IMR-90 (cell line): ENCODE measurements around the gene FREM3. TPM values are rescaled to one million over a fixed set of nuclear protein-coding genes. Genes with fewer than 3 reads are reported as not detected.
A peak's percentile ranks its signal among the peaks of the same experiment; 100 is the strongest.

Experiments used
- ATAC-seq: fragments of 200-7000 bp; cut with Tn5 transposase; 2 replicates; pipeline ENCODE4 v1.9.1; 2020; ENCODE audit warnings: low read depth, mild to moderate bottlenecking, moderate library complexity
- BruUV-seq: library from RNA; stranded (reverse); fragments of 400-500 nt; replicated peaks from 2 replicates; lab custom pipeline; 2021; lab: Mats Ljungman, UMichigan
- CTCF ChIA-PET: fragments of 300-600 bp; formaldehyde crosslinking; extraction: SDS; loops from one replicate; lab custom pipeline; 2021; ENCODE audit warnings: antibody characterized with exemption; lab: Yijun Ruan, JAX
- POLR2A ChIA-PET: fragments of 300-600 bp; sonication (Branson Sonifier 250); formaldehyde crosslinking; loops from one replicate; lab custom pipeline; 2022; ENCODE audit warnings: antibody characterized with exemption; ENCODE audit not compliant: unreplicated experiment; lab: Charles Lee
- DNase-seq: peaks from one replicate; pipeline ENCODE4 v3.0.0; 2013
- H2AFZ ChIP-seq: replicated peaks from 2 replicates; pipeline ENCODE3; 2013; ENCODE audit warnings: low read length, mild to moderate bottlenecking; ENCODE audit not compliant: poor library complexity
- H2AK5ac ChIP-seq: 2 replicates; pipeline ENCODE4 v1.6.1; 2013; ENCODE audit warnings: low read depth, low read length, inconsistent platforms
- H2AK9ac ChIP-seq: replicated peaks from 2 replicates; pipeline ENCODE3; 2013; ENCODE audit warnings: mild to moderate bottlenecking, low read depth, low read length, moderate library complexity; ENCODE audit not compliant: poor library complexity
- H2BK120ac ChIP-seq: 2 replicates; pipeline ENCODE4 v1.6.1; 2013; ENCODE audit warnings: low read depth, low read length, inconsistent platforms
- H2BK15ac ChIP-seq: 3 replicates; pipeline ENCODE4 v1.6.1; 2013; ENCODE audit warnings: low read depth, low read length, inconsistent platforms
- H2BK20ac ChIP-seq: 2 replicates; pipeline ENCODE4 v1.6.1; 2013; ENCODE audit warnings: low read depth, mild to moderate bottlenecking, inconsistent platforms, low read length, moderate library complexity
- H2BK5ac ChIP-seq: 2 replicates; pipeline ENCODE4 v1.6.1; 2013; ENCODE audit warnings: mild to moderate bottlenecking, low read depth, low read length, inconsistent platforms; ENCODE audit not compliant: poor library complexity, severe bottlenecking
- H3K14ac ChIP-seq: replicated peaks from 2 replicates; pipeline ENCODE4 v1.6.1; 2013; ENCODE audit warnings: low read depth, low read length, inconsistent platforms
- H3K18ac ChIP-seq: 2 replicates; pipeline ENCODE4 v1.6.1; 2013; ENCODE audit warnings: low read depth, low read length, control low read depth
- H3K23ac ChIP-seq: 2 replicates; pipeline ENCODE4 v1.6.1; 2013; ENCODE audit warnings: low read depth, low read length, inconsistent platforms
- H3K27ac ChIP-seq: 2 replicates; pipeline ENCODE4 v1.5.1; 2013; ENCODE audit warnings: mild to moderate bottlenecking, control low read depth, low read length; ENCODE audit not compliant: insufficient read depth
- H3K27me3 ChIP-seq: 2 replicates; pipeline ENCODE4 v1.6.1; 2013; ENCODE audit warnings: low read length; ENCODE audit not compliant: control insufficient read depth, insufficient read depth
- H3K36me3 ChIP-seq: 2 replicates; pipeline ENCODE4 v1.6.1; 2013; ENCODE audit warnings: low read length, mixed read lengths; ENCODE audit not compliant: control insufficient read depth, insufficient read depth
- H3K4ac ChIP-seq: 2 replicates; pipeline ENCODE4 v1.6.1; 2013; ENCODE audit warnings: low read depth, low read length, inconsistent platforms
- H3K4me1 ChIP-seq: 2 replicates; pipeline ENCODE4 v1.6.1; 2013; ENCODE audit warnings: low read length, mixed read lengths; ENCODE audit not compliant: control insufficient read depth, insufficient read depth
- H3K4me2 ChIP-seq: 2 replicates; pipeline ENCODE4 v1.6.1; 2013; ENCODE audit warnings: low read depth, mild to moderate bottlenecking, control low read depth, low read length, moderate library complexity
- H3K4me3 ChIP-seq: 2 replicates; pipeline ENCODE4 v1.5.1; 2013; ENCODE audit warnings: low read depth, mild to moderate bottlenecking, control low read depth, low read length, moderate library complexity; ENCODE audit not compliant: insufficient read depth
- H3K56ac ChIP-seq: 2 replicates; pipeline ENCODE4 v1.6.1; 2013; ENCODE audit warnings: low read length, inconsistent platforms; ENCODE audit not compliant: insufficient read depth; ENCODE audit errors: extremely low read depth
- H3K79me1 ChIP-seq, 2 experiments: 2 replicates each; pipeline ENCODE4 v1.6.1; 2013; ENCODE audit warnings: low read length in 2 of 2, inconsistent platforms in 1 of 2, low read depth in 1 of 2
- H3K9ac ChIP-seq: 2 replicates; pipeline ENCODE4 v1.6.1; 2013; ENCODE audit warnings: low read depth, low read length, control low read depth
- H3K9me1 ChIP-seq: 2 replicates; pipeline ENCODE4 v1.6.1; 2013; ENCODE audit warnings: low read length, inconsistent platforms; ENCODE audit not compliant: insufficient read depth
- H3K9me3 ChIP-seq: 2 replicates; pipeline ENCODE4 v1.6.1; 2013; ENCODE audit warnings: low read length; ENCODE audit not compliant: control insufficient read depth, insufficient read depth
- H4K20me1 ChIP-seq: 2 replicates; pipeline ENCODE4 v1.6.1; 2013; ENCODE audit warnings: low read length, inconsistent platforms; ENCODE audit not compliant: insufficient read depth
- H4K5ac ChIP-seq: 2 replicates; pipeline ENCODE4 v1.6.1; 2013; ENCODE audit warnings: mild to moderate bottlenecking, low read depth, low read length, control low read depth
- H4K8ac ChIP-seq, 2 experiments: 2 replicates each; pipeline ENCODE4 v1.6.1; 2013; ENCODE audit warnings: low read depth in 2 of 2, low read length in 2 of 2, control low read depth in 1 of 2, inconsistent platforms in 1 of 2
- H4K91ac ChIP-seq: 2 replicates; pipeline ENCODE4 v1.6.1; 2013; ENCODE audit warnings: low read depth, low read length, inconsistent platforms; ENCODE audit not compliant: insufficient read depth
- CHD1 ChIP-seq: IDR thresholded peaks from 2 replicates; pipeline ENCODE4 v1.6.1; 2012; ENCODE audit warnings: low read depth, low read length, improper control_type of control experiment
- WGBS, 2 experiments: methylation state at CpG; one replicate each; pipeline versions ENCODE4 v1.1.5 to v1.1.7; 2013; ENCODE audit warnings: missing lambda C conversion rate in 2 of 2; ENCODE audit not compliant: insufficient read length in 1 of 2; ENCODE audit errors: extremely low coverage in 2 of 2; 5-methylcytosine and 5-hydroxymethylcytosine counted together
- dilution Hi-C: fragments of 300-500 bp; cut with HindIII; formaldehyde crosslinking; loops from one replicate; pipeline ENCODE4 v1.14.3; 2018; ENCODE audit warnings: low sequenced_read_pairs; ENCODE audit not compliant: unreplicated experiment
- in situ Hi-C: fragments of 300-500 bp; cut with MboI; formaldehyde crosslinking; loops from 3 replicates; pipeline ENCODE4 v1.14.3; 2019; ENCODE audit warnings: low sequenced_read_pairs, inconsistent platforms, mixed read lengths
- intact Hi-C: fragments of 100-400 bp; cut with micrococcal nuclease; formaldehyde crosslinking; loops from 2 replicates; pipeline ENCODE4 v1.10.0; 2022
- polyA plus RNA-seq, 3 experiments: library from polyadenylated mRNA; depleted of rRNA; stranded (reverse); fragments of >200 nt; gene quantifications; 2 replicates each; pipeline ENCODE4 v1.2.3, GENCODE V29; 2012; ENCODE audit warnings: low replicate concordance in 1 of 3
- total RNA-seq: library from RNA; depleted of rRNA; stranded (reverse); fragments of >200 nt; gene quantifications from 2 replicates; pipeline ENCODE4 v1.2.3, GENCODE V29; 2012

FREM3 gene
- total and polyA plus RNA-seq, 2 of the 4 experiments (the other 2 are of a cell fraction) = not detected

GRCh38 chr4:143699331-143700045 lies 987 bp downstream of the FREM3 start:
- Histone ChIP-seq H3K9ac (no peak overlapping the region), H3K4me3 (no peak overlapping the region), H2AK9ac (no peak overlapping the region), H2AK5ac (no peak overlapping the region), H3K36me3 (no peaks in the 10 kb centered on the region), H4K5ac (no peak overlapping the region), H2BK15ac (no peak overlapping the region), H4K8ac (no peak overlapping the region), H3K23ac (no peak overlapping the region), H3K9me3 (no peaks in the 10 kb centered on the region), H3K4ac (no peak overlapping the region), H3K18ac (no peak overlapping the region), H3K56ac (no peak overlapping the region), H2BK120ac (no peak overlapping the region), H3K79me1 (no peaks in the 10 kb centered on the region), H3K27ac (no peak overlapping the region), H2BK20ac (no peak overlapping the region), H2AFZ (peak overlapping the region; percentile 38), H4K91ac (no peak overlapping the region), H3K27me3 (peaks cover 16% of the 10 kb centered on the region), H3K4me1 (no peaks in the 10 kb centered on the region), H2BK5ac (no peak overlapping the region), H3K4me2 (no peak overlapping the region), H3K14ac (no peak overlapping the region), H4K20me1 (no peaks in the 10 kb centered on the region), H3K9me1 (no peaks in the 10 kb centered on the region)
- in situ Hi-C loops (no loop called here), intact Hi-C loops (no loop called here), dilution Hi-C loops (no loop called here)
- no TSS peak for BruUV-seq
- ChIA-PET POLR2A (no interaction called here), CTCF (no interaction called here)
- DNase-seq = no peak
- no peak for TF ChIP-seq CHD1
- 32% methylated on average over 13 of the region's 40 CpGs; no CpG with 5 or more reads in 1 of the 2 experiments for WGBS, 2 experiments
- no peak for ATAC-seq
